Keratinocyte (primary cell): ENCODE results near the gene MACF1. TPM values are rescaled to one million over a fixed set of nuclear protein-coding genes. Genes with fewer than 3 reads are reported as not detected.
"Not testable (repeated sequence)": the region's sequence is repeated elsewhere in the genome, so short reads cannot be mapped to it uniquely, and the experiment has no call there.

Experiments
- DNase-seq: peaks from one replicate; pipeline ENCODE4 v3.0.0-alpha.2; 2011; ENCODE audit warnings: low read depth, missing footprints, low spot score
- FAIRE-seq: peaks from 2 replicates; lab custom pipeline; 2011; peaks lifted over from hg19 to GRCh38; lab: Jason Lieb, UNC
- H2AFZ ChIP-seq: 2 replicates; pipeline ENCODE4 v1.6.0; 2012; ENCODE audit warnings: low read length, control low read depth, inconsistent platforms; ENCODE audit not compliant: control insufficient read depth
- H3K27ac ChIP-seq: 2 replicates; pipeline ENCODE4 v1.5.1; 2011; ENCODE audit warnings: low read length; ENCODE audit not compliant: control insufficient read depth, insufficient read depth
- H3K27me3 ChIP-seq: 3 replicates; pipeline ENCODE4 v1.6.0; 2011; ENCODE audit warnings: low read length; ENCODE audit not compliant: control insufficient read depth, insufficient read depth; ENCODE audit errors: extremely low read depth
- H3K36me3 ChIP-seq, 2 experiments: 2 replicates in 1 of 2; 3 replicates in 1 of 2; pipeline ENCODE4 v1.5.1; 2011; ENCODE audit warnings: low read length in 2 of 2, mild to moderate bottlenecking in 1 of 2; ENCODE audit not compliant: control insufficient read depth in 2 of 2, insufficient read depth in 2 of 2; ENCODE audit errors: extremely low read depth in 1 of 2
- H3K4me1 ChIP-seq: 3 replicates; pipeline ENCODE4 v1.5.1; 2011; ENCODE audit warnings: low read length; ENCODE audit not compliant: control insufficient read depth, insufficient read depth; ENCODE audit errors: extremely low read depth
- H3K4me2 ChIP-seq: 3 replicates; pipeline ENCODE4 v1.6.0; 2011; ENCODE audit warnings: low read depth, low read length; ENCODE audit not compliant: control insufficient read depth, insufficient read depth; ENCODE audit errors: extremely low read depth
- H3K4me3 ChIP-seq, 3 experiments: fragments of 200-600 bp in 1 of 3; sonication (generic) in 1 of 3; 2 replicates in 2 of 3; 3 replicates in 1 of 3; pipeline ENCODE4 v1.5.1; 2011 to 2016; ENCODE audit warnings: low read length in 3 of 3, mild to moderate bottlenecking in 3 of 3, control low read depth in 2 of 3, inconsistent platforms in 1 of 3, low read depth in 1 of 3, mixed read lengths in 1 of 3, mixed run types in 1 of 3, moderate library complexity in 1 of 3; ENCODE audit not compliant: control insufficient read depth in 2 of 3, insufficient read depth in 2 of 3; ENCODE audit errors: extremely low read depth in 1 of 3
- H3K79me2 ChIP-seq: 2 replicates; pipeline ENCODE4 v1.6.0; 2012; ENCODE audit warnings: low read length; ENCODE audit not compliant: control insufficient read depth, insufficient read depth
- H3K9ac ChIP-seq: 3 replicates; pipeline ENCODE4 v1.6.0; 2011; ENCODE audit warnings: low read length; ENCODE audit not compliant: control insufficient read depth, insufficient read depth; ENCODE audit errors: extremely low read depth
- H3K9me1 ChIP-seq: 3 replicates; pipeline ENCODE4 v1.6.0; 2011; ENCODE audit warnings: low read length; ENCODE audit not compliant: control insufficient read depth, insufficient read depth; ENCODE audit errors: extremely low read depth
- H3K9me3 ChIP-seq: 2 replicates; pipeline ENCODE4 v1.5.1; 2012; ENCODE audit warnings: low read depth, low read length; ENCODE audit not compliant: control insufficient read depth
- H4K20me1 ChIP-seq: 3 replicates; pipeline ENCODE4 v1.6.0; 2011; ENCODE audit warnings: low read length; ENCODE audit not compliant: control insufficient read depth, insufficient read depth; ENCODE audit errors: extremely low read depth
- CTCF ChIP-seq, 3 experiments: IDR thresholded peaks in 1 of 3; conservative IDR thresholded peaks in 1 of 3; optimal IDR thresholded peaks in 1 of 3; 2 replicates in 2 of 3; 3 replicates in 1 of 3; pipeline versions ENCODE3 to v1.5.1; 2011; ENCODE audit warnings: low read length in 3 of 3, mild to moderate bottlenecking in 3 of 3, moderate library complexity in 2 of 3, control low read depth in 1 of 3, inconsistent platforms in 1 of 3; ENCODE audit not compliant: insufficient read depth in 2 of 3; ENCODE audit errors: extremely low read depth in 1 of 3
- EZH2 ChIP-seq: IDR thresholded peaks from one replicate; pipeline ENCODE4 v1.6.1; 2012; ENCODE audit warnings: inconsistent platforms, mild to moderate bottlenecking, low read length, moderate library complexity
- dilution Hi-C: fragments of 300-500 bp; cut with MboI; formaldehyde crosslinking; loops from one replicate; pipeline ENCODE4 v1.7.0; 2020; ENCODE audit warnings: low sequenced_read_pairs; ENCODE audit not compliant: extremely low pct_ligation_motif_present
- polyA plus RNA-seq, 5 experiments: library from polyadenylated mRNA; depleted of rRNA in 3 of 5; stranded (reverse) in 3 of 5; stranded (forward) in 1 of 5; unstranded in 1 of 5; fragments of >200 nt; gene quantifications; 1 replicate in 1 of 5; 2 replicates in 3 of 5; 3 replicates in 1 of 5; pipeline versions ENCODE4 v1.2.1 to v1.2.3, GENCODE V29; 2011 to 2012; ENCODE audit warnings: missing spikeins in 2 of 5, low read depth in 1 of 5, low replicate concordance in 1 of 5

Gene MACF1
- polyA plus RNA-seq, 1 donor (not counting 4 experiments of a cell fraction or from before 2014, with no cell fraction given) = 111 TPM

GRCh38 chr1:39494671-39495410, 290.3 kb downstream of the MACF1 start:
- FAIRE-seq = no peak
- H3K9me3 ChIP-seq = no peaks in the 10 kb centered on the region
- H3K36me3 ChIP-seq = no peaks in the 10 kb centered on the region
- no peaks in the 10 kb centered on the region for H3K9me1 ChIP-seq
- TF ChIP-seq EZH2 (no peak), CTCF (optimal IDR thresholded peaks at IDR 0.05 in 1 of 3, IDR thresholded peaks at IDR 0.05 in 1 of 3, conservative IDR thresholded peaks at IDR 0.05 in 1 of 3; ENCODE audit: extremely low read depth in 1 of 3, insufficient read depth in 2 of 3, low read length in 3 of 3) (no peak)
- peaks cover 18% of the 10 kb centered on the region for H3K27me3 ChIP-seq
- no peak for DNase-seq
- no peaks in the 10 kb centered on the region for H4K20me1 ChIP-seq
- H2AFZ ChIP-seq = no peak overlapping the region
- no peak overlapping the region for H3K9ac ChIP-seq
- H3K4me3 ChIP-seq = no peak overlapping the region
- no peak overlapping the region for H3K4me2 ChIP-seq
- H3K27ac ChIP-seq = no peak overlapping the region
- no peaks in the 10 kb centered on the region for H3K79me2 ChIP-seq
- no peaks in the 10 kb centered on the region for H3K4me1 ChIP-seq
- dilution Hi-C loops = no loop called here

- H3K9me1 ChIP-seq, H3K79me2 ChIP-seq, DNase-seq, H4K20me1 ChIP-seq, H2AFZ ChIP-seq, H3K27ac ChIP-seq, FAIRE-seq, H3K9ac ChIP-seq, H3K4me1 ChIP-seq, H3K9me3 ChIP-seq, H3K36me3 ChIP-seq, H3K4me2 ChIP-seq, H3K4me3 ChIP-seq, dilution Hi-C loops: not testable (repeated sequence)
- peaks cover 18% of the 10 kb centered on the region for H3K27me3 ChIP-seq
Measured at GRCh38 chr1:39496520-39496919, 292.0 kb downstream of the MACF1 start.

- Histone ChIP-seq H3K36me3 (no peaks in the 10 kb centered on the region), H3K79me2 (no peaks in the 10 kb centered on the region), H3K4me3 (no peak overlapping the region), H3K27me3 (peaks cover 13% of the 10 kb centered on the region), H4K20me1 (no peaks in the 10 kb centered on the region), H3K27ac (no peak overlapping the region), H3K9me1 (no peaks in the 10 kb centered on the region), H3K4me1 (no peaks in the 10 kb centered on the region), H3K9ac (no peak overlapping the region), H3K4me2 (no peak overlapping the region), H3K9me3 (no peaks in the 10 kb centered on the region), H2AFZ (no peak overlapping the region)
- dilution Hi-C loops = no loop called here
- TF ChIP-seq EZH2 (no peak), CTCF (optimal IDR thresholded peaks at IDR 0.05 in 1 of 3, IDR thresholded peaks at IDR 0.05 in 1 of 3, conservative IDR thresholded peaks at IDR 0.05 in 1 of 3; ENCODE audit: extremely low read depth in 1 of 3, insufficient read depth in 2 of 3, low read length in 3 of 3) (no peak)
- FAIRE-seq = no peak
- DNase-seq = no peak
Measured at GRCh38 chr1:39497585-39497984, 293.1 kb downstream of the MACF1 start.
